Vagina (tissue), 2 donors: ENCODE results near the gene TMEM61.

Source experiments
- POLR2A ChIP-seq, 2 donors: fragments of 450-650 bp; IDR thresholded peaks; one replicate each; pipeline ENCODE4 v1.6.1; 2017; ENCODE audit warnings: antibody characterized with exemption in 2 of 2, mild to moderate bottlenecking in 2 of 2, moderate library complexity in 2 of 2
- POLR2AphosphoS5 ChIP-seq, 2 donors: sonication (generic); formaldehyde crosslinking; IDR thresholded peaks; one replicate each; pipeline ENCODE4 v1.9.0; 2017; ENCODE audit warnings: antibody characterized with exemption in 2 of 2, mild to moderate bottlenecking in 2 of 2, low read depth in 1 of 2; ENCODE audit not compliant: insufficient read depth in 1 of 2
- TF ChIP-seq, protein P1 (sequence below), 3 experiments: fragments of 450-650 bp in 2 of 3; fragments of 200-600 bp in 1 of 3; sonication (generic) in 1 of 3; IDR thresholded peaks; one replicate each; pipeline ENCODE4 v1.5.1; 2017 to 2019; ENCODE audit warnings: antibody characterized with exemption in 3 of 3, mild to moderate bottlenecking in 2 of 3, moderate library complexity in 2 of 3

DNA sequence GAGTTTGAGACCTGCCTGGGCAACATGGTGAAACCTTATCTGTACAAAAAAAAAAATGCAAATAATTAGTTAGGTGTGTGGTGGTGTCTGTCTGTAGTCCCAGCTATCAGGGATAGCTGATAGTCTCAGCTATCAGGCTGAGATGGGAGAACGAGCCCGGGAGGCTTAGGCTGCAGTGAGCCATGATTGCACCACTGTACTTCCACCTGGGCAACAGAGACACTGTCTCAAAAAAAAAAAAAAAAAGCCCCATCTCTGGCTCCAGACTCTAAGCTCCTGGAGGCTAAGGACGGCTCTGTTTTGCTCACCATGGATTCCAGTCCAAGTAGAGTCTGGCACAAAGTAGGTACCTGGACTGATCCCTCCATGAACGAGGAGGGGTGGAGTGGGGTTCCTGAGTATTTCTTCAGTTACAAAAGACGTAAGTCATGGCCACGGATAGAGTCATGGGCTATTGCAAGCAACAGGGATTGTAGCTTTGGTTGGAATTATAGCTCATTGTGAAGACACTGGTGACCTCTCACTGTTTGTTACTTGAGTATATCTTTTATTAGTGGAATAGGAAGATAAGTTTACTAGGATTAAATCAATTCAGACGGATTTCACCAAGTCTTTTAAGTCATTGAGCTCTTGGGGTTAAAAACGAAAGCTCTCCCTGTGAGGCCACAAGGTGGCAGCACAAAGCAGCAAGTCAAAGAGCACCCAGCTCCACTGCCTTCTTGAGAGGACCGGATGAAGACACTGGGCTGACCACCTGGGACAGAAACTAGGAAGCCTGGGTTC lies 35.6 kb upstream of the TMEM61 start:
- TF ChIP-seq, protein P1, sequence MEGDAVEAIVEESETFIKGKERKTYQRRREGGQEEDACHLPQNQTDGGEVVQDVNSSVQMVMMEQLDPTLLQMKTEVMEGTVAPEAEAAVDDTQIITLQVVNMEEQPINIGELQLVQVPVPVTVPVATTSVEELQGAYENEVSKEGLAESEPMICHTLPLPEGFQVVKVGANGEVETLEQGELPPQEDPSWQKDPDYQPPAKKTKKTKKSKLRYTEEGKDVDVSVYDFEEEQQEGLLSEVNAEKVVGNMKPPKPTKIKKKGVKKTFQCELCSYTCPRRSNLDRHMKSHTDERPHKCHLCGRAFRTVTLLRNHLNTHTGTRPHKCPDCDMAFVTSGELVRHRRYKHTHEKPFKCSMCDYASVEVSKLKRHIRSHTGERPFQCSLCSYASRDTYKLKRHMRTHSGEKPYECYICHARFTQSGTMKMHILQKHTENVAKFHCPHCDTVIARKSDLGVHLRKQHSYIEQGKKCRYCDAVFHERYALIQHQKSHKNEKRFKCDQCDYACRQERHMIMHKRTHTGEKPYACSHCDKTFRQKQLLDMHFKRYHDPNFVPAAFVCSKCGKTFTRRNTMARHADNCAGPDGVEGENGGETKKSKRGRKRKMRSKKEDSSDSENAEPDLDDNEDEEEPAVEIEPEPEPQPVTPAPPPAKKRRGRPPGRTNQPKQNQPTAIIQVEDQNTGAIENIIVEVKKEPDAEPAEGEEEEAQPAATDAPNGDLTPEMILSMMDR (IDR thresholded peaks at IDR 0.05) = peak; percentile 38 to 67 (median 57)
- TF ChIP-seq POLR2AphosphoS5 (IDR thresholded peaks at IDR 0.05; ENCODE audit: insufficient read depth in 1 of 2, low read depth in 1 of 2) = peak in 1 of 2 donors; percentile 21
- no peak for TF ChIP-seq POLR2A (IDR thresholded peaks at IDR 0.05)
